Measurements from ENCODE around the gene RARA. TPM values are rescaled to one million over a fixed set of nuclear protein-coding genes. Genes with fewer than 3 reads are reported as not detected.
"Not testable (repeated sequence)": the region's sequence is repeated elsewhere in the genome, so short reads cannot be mapped to it uniquely, and the experiment has no call there.

RARA gene
- total RNA-seq, 2 donors from 2014 or later, result 43.7 to 61.9 TPM

GRCh38 chr17:40366861-40367518 is 58.0 kb downstream of the RARA start:
- ATAC-seq (replicated peaks), result no peak
- Mint-ChIP-seq H3K4me1 (peaks cover 5% of the 10 kb centered on the region), H3K27ac (no peak overlapping the region), H3K27me3 (peaks cover 2% of the 10 kb centered on the region), H3K36me3 (ENCODE audit: low read depth) (no peaks in the 10 kb centered on the region), H3K4me3 (no peak overlapping the region), H3K9me3 (no peaks in the 10 kb centered on the region)

DNA sequence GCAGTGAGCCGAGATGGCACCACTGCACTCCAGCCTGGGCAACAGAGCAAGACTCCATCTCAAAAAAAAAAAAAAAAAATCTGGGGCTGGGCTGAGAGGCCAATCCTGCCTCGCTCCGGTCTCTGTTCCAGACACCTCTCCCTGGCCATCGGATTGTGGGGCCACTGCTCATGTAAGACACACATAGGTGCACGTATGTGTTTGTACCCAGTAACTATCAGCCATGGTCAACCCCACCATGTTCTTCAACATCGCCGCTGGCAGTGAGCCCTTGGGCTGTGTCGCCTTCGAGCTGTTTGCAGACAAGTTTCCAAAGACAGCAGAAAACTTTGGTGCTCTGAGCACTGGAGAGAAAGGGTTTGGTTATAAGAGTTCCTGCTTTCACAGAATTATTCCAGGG is 58.7 kb downstream of the RARA start:
- not testable (repeated sequence) for H3K36me3 Mint-ChIP-seq (ENCODE audit: low read depth); H3K27me3 Mint-ChIP-seq; H3K27ac Mint-ChIP-seq; ATAC-seq (replicated peaks); H3K4me1 Mint-ChIP-seq; H3K9me3 Mint-ChIP-seq; H3K4me3 Mint-ChIP-seq

DNA sequence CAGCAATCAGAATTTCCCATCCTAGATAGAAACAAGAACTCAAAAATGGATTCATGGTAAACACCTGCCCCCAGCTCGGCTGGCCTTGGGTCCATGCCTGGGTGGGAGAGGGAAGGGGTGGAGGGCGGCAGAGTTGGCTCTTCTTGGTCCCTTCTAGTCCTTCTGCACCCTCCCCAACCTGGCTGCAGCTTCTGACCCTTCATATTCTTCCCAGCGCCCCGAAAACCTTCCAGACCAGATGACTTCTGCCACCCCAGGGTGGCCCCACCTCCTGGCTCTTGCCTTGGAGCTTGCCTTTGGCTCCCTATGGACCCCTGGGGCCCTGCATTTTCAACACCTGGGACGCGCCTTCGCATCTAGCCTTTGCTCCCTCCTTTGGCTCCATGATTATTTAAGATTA is 60.9 kb downstream of the RARA start:
- Mint-ChIP-seq H3K27me3 (no peaks in the 10 kb centered on the region), H3K9me3 (no peaks in the 10 kb centered on the region), H3K36me3 (ENCODE audit: low read depth) (no peaks in the 10 kb centered on the region), H3K4me3 (no peak overlapping the region), H3K27ac (no peak overlapping the region), H3K4me1 (peaks cover 17% of the 10 kb centered on the region)
- no peak for ATAC-seq (replicated peaks)

- peaks cover 17% of the 10 kb centered on the region for H3K4me1 Mint-ChIP-seq
- H3K27me3 Mint-ChIP-seq, result no peaks in the 10 kb centered on the region
- no peaks in the 10 kb centered on the region for H3K36me3 Mint-ChIP-seq (ENCODE audit: low read depth)
- no peak overlapping the region for H3K4me3 Mint-ChIP-seq
- H3K27ac Mint-ChIP-seq, result no peak overlapping the region
- H3K9me3 Mint-ChIP-seq, result no peaks in the 10 kb centered on the region
- ATAC-seq (replicated peaks), result peak; percentile 44
Observed at GRCh38 chr17:40371261-40371929, 62.4 kb downstream of the RARA start.

DNA sequence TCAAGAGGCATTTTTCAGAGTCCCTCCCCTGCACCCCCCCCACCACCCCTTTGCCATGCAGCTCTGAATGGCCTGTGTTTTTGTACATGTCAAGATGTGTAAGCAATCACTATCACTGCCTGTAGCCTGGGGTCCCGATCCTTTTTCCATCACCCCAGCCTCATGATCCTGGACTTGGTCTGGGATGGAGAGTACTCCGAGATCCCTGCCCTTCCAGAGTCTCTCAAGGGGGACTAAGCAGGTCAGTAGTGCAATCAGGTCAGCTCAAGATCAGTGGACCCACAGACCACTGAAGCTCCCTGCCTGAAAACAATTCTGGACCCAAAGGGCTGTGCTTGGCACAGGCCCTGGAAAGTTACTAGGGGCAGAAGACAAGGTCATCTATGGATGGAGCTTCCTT is 63.1 kb downstream of the RARA start:
- no peak overlapping the region for H3K4me3 Mint-ChIP-seq
- no peaks in the 10 kb centered on the region for H3K36me3 Mint-ChIP-seq (ENCODE audit: low read depth)
- no peak for ATAC-seq (replicated peaks)
- H3K9me3 Mint-ChIP-seq, result no peaks in the 10 kb centered on the region
- peaks cover 4% of the 10 kb centered on the region for H3K27me3 Mint-ChIP-seq
- no peak overlapping the region for H3K27ac Mint-ChIP-seq
- peaks cover 21% of the 10 kb centered on the region for H3K4me1 Mint-ChIP-seq

DNA sequence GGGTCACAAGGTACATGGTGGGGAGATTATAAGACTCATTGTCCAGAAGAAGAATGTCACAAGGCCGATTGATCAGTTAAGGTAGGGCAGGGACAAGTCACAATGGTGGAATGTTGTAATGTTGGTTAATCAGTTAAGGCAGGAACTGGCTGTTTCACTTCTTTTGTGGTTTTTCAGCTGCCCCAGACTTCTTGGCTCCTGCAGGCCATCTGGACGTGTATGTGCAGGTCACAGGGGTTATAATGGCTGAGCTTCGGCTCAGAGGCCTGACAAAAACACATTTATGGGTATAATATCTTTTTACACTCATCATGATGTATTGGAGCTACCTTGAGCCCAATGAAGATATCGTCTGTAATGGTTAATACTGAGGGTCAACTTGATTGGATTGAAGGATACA is 63.7 kb downstream of the RARA start:
- H3K4me3 Mint-ChIP-seq; H3K27me3 Mint-ChIP-seq; ATAC-seq (replicated peaks); H3K36me3 Mint-ChIP-seq (ENCODE audit: low read depth); H3K9me3 Mint-ChIP-seq: not testable (repeated sequence)
- H3K27ac Mint-ChIP-seq, result peak overlapping the region; percentile 29
- peaks cover 22% of the 10 kb centered on the region for H3K4me1 Mint-ChIP-seq

DNA sequence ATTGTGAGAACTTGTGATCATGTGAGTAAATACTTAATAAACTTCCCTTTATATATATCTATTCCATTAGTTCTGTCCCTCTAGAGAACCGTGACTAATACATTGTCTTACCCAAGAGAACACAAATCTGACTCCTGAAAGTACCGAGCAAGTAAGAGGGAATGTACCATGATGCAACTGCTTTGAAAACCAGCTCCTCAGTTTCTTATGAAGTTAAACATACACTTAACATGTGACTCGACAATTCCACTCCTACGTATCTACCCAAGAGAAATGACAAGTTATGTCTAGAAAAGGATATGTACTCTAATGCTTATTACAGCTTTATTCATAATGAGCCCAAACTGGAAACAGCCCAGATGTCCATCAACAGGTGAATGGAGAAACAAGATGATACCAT is 64.3 kb downstream of the RARA start:
- Mint-ChIP-seq H3K36me3 (ENCODE audit: low read depth) (no peaks in the 10 kb centered on the region), H3K27ac (peak overlapping the region; percentile 29), H3K4me1 (peaks cover 22% of the 10 kb centered on the region), H3K4me3 (no peak overlapping the region), H3K9me3 (no peaks in the 10 kb centered on the region), H3K27me3 (peaks cover 4% of the 10 kb centered on the region)
- ATAC-seq (replicated peaks), result peak; percentile 96

DNA sequence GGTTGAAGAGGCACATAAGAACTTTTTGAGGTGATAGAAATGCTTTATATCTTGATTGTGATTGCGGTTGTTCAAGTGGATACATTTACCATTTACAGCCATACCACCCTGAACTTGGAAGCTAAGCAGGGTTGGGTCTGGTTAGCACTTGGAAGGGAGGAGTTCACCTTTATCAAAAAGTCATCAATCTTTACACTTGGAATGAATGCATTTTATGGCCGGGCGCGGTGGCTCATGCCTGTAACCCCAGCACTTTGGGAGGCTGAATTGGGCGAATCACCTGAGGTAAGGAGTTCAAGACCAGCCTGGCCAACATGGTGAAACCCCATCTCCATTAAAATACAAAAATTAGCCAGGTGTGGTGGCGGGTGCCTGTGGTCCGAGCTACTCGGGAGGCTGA is 65.0 kb downstream of the RARA start:
- H3K4me3 Mint-ChIP-seq, result no peak overlapping the region
- H3K27me3 Mint-ChIP-seq, result peaks cover 4% of the 10 kb centered on the region
- H3K4me1 Mint-ChIP-seq, result peaks cover 22% of the 10 kb centered on the region
- H3K9me3 Mint-ChIP-seq, result no peaks in the 10 kb centered on the region
- peak overlapping the region; percentile 29 for H3K27ac Mint-ChIP-seq
- no peak for ATAC-seq (replicated peaks)
- no peaks in the 10 kb centered on the region for H3K36me3 Mint-ChIP-seq (ENCODE audit: low read depth)

DNA sequence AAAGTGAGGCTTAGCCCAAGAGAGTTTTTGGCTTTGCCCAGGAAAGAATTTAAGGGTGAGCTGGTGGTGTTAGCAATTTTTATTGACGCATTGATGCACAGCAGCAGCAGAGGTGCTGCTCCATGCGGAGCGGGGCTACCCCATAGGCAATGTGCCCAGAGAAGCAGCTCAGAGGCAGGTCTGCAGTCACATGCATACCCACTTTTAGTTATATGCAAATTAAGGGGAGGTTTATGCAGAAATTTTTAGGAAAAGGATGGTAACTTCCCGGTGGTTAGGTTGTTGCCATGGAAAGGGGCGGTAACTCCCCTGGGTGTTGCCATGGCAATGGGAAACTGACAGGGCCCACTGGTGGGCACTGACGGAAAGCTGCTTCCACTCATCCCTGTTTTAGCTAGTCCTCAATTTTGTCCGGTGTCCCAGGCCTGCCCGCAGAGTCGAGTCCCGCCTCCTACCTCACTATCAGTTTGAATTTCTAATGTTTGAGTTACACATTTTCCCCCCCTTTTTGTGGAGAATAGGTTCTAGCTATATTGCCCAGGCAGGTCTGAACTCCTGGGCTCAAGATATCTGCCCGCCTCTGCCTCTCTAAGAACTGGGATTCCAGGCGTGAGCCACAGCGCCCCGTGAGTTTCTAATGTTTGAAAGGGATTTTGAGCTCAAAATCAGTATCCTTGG is 66.0 kb downstream of the RARA start:
- no peaks in the 10 kb centered on the region for H3K9me3 Mint-ChIP-seq

DNA sequence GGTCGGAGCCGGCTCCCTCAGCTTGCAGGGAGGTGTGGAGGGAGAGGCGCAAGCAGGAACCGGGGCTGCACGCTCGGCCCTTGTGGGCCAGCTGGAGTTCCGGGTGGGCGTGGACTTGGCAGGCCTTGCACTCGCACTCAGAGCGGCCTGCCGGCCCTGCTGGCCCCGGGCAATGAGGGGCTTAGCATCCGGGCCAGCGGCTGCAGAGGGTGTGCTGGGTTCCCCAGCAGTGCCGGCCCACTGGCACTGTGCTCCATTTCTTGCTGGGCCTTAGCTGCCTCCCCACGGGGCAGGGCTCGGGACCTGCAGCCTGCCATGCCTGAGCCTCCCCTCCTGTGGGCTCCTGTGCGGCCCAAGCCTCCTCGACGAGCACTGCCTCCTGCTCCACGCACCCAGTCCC is 66.8 kb downstream of the RARA start:
- not testable (repeated sequence) for H3K4me3 Mint-ChIP-seq; H3K9me3 Mint-ChIP-seq; H3K36me3 Mint-ChIP-seq (ENCODE audit: low read depth); ATAC-seq (replicated peaks); H3K27me3 Mint-ChIP-seq; H3K27ac Mint-ChIP-seq
- H3K4me1 Mint-ChIP-seq, result peaks cover 22% of the 10 kb centered on the region

More for the DNA sequence above, 66.0 kb downstream of the RARA start:
- peaks cover 4% of the 10 kb centered on the region for H3K27me3 Mint-ChIP-seq
- H3K4me1 Mint-ChIP-seq, result peaks cover 22% of the 10 kb centered on the region
- no peak overlapping the region for H3K27ac Mint-ChIP-seq
- ATAC-seq (replicated peaks), result no peak
- H3K4me3 Mint-ChIP-seq, result no peak overlapping the region
- H3K36me3 Mint-ChIP-seq (ENCODE audit: low read depth), result no peaks in the 10 kb centered on the region

GRCh38 chr17:40376541-40376940 is 67.6 kb downstream of the RARA start:
- not testable (repeated sequence) for ATAC-seq (replicated peaks); H3K27ac Mint-ChIP-seq; H3K36me3 Mint-ChIP-seq (ENCODE audit: low read depth); H3K9me3 Mint-ChIP-seq; H3K27me3 Mint-ChIP-seq
- Mint-ChIP-seq H3K4me1 (peaks cover 17% of the 10 kb centered on the region), H3K4me3 (peak overlapping the region; percentile 32)

DNA sequence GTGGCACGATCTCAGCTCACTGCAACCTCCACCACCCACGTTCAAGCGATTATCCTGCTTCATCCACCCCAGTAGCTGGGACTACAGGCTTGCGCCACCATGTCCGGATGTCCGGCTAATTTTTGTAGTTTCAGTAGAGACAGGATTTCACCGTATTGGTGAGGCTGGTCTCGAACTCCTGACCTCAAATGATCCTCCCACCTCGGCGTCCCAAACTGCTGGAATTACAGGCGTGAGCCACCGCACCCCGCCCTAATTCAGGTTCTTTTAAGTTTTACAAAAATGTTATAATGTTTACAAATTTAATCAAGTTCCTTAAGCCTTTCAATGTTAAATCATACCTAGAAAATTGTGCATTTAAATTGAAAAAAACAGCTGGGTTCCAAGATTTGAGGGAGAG is 68.9 kb downstream of the RARA start:
- no peak overlapping the region for H3K4me3 Mint-ChIP-seq
- H3K27me3 Mint-ChIP-seq, result peaks cover 4% of the 10 kb centered on the region
- peaks cover 12% of the 10 kb centered on the region for H3K4me1 Mint-ChIP-seq
- ATAC-seq (replicated peaks), result no peak
- no peaks in the 10 kb centered on the region for H3K9me3 Mint-ChIP-seq
- no peaks in the 10 kb centered on the region for H3K36me3 Mint-ChIP-seq (ENCODE audit: low read depth)
- no peak overlapping the region for H3K27ac Mint-ChIP-seq

- no peak overlapping the region for H3K4me3 Mint-ChIP-seq
- H3K4me1 Mint-ChIP-seq, result peaks cover 5% of the 10 kb centered on the region
- no peak overlapping the region for H3K27ac Mint-ChIP-seq
- H3K27me3 Mint-ChIP-seq, result peaks cover 4% of the 10 kb centered on the region
- H3K36me3 Mint-ChIP-seq (ENCODE audit: low read depth), result no peaks in the 10 kb centered on the region
- ATAC-seq (replicated peaks), result no peak
- no peaks in the 10 kb centered on the region for H3K9me3 Mint-ChIP-seq
Observed at GRCh38 chr17:40378966-40379365, 70.0 kb downstream of the RARA start.

- Mint-ChIP-seq H3K4me1 (no peaks in the 10 kb centered on the region), H3K27ac (no peak overlapping the region), H3K9me3 (no peaks in the 10 kb centered on the region), H3K27me3 (no peaks in the 10 kb centered on the region), H3K4me3 (no peak overlapping the region), H3K36me3 (ENCODE audit: low read depth) (no peaks in the 10 kb centered on the region)
- no peak for ATAC-seq (replicated peaks)
Observed at GRCh38 chr17:40382251-40382650, 73.3 kb downstream of the RARA start.

DNA sequence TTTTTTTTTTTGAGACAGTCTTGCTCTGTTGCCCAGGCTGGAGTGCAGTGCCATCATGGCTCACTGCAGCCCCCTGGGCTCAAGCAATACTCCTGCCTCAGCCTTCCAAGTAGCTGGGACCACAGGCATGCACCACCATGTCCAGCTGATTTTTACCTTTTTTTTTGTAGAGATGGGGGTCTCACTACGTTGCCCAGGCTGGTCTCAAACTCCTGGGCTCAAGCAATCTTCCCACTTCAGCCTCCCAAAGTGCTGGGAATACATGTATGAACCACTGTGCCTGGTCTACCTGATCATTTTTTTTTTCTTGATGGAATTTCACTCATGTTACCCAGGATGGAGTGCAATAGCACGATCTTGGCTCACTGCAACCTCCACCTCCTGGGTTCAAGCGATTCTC is 77.6 kb downstream of the RARA start:
- not testable (repeated sequence) for H3K4me3 Mint-ChIP-seq; H3K27ac Mint-ChIP-seq; H3K9me3 Mint-ChIP-seq; H3K27me3 Mint-ChIP-seq; H3K4me1 Mint-ChIP-seq; ATAC-seq (replicated peaks)
- H3K36me3 Mint-ChIP-seq (ENCODE audit: low read depth), result peaks cover 36% of the 10 kb centered on the region
